ENCODE data around the gene UCK2. TPM values are rescaled to one million over a fixed set of nuclear protein-coding genes. Genes with fewer than 3 reads are reported as not detected.
"Not testable (repeated sequence)": the region's sequence is repeated elsewhere in the genome, so short reads cannot be mapped to it uniquely, and the experiment has no call there.

The UCK2 gene
- 98.9 and 123 TPM in 2 replicates for polyA plus RNA-seq (2011; rRNA removed)
- 165 and 172 TPM in 2 replicates for polyA plus RNA-seq (2012; cell fraction: cytosol; rRNA removed)
- 112 and 121 TPM in 2 replicates for polyA plus RNA-seq (2012; cell fraction: nucleus; rRNA removed)
- polyA plus RNA-seq (2017; fragmentation: RNase III; extraction: RNeasy Plus Mini Kit Qiagen cat#74134 plus additional on column Dnase treatment) = 72.4 to 76.5 TPM (median 74.8 TPM) in 3 replicates
- polyA minus RNA-seq (2011; rRNA and poly(A)+ RNA removed) = 172 and 179 TPM in 2 replicates

DNA sequence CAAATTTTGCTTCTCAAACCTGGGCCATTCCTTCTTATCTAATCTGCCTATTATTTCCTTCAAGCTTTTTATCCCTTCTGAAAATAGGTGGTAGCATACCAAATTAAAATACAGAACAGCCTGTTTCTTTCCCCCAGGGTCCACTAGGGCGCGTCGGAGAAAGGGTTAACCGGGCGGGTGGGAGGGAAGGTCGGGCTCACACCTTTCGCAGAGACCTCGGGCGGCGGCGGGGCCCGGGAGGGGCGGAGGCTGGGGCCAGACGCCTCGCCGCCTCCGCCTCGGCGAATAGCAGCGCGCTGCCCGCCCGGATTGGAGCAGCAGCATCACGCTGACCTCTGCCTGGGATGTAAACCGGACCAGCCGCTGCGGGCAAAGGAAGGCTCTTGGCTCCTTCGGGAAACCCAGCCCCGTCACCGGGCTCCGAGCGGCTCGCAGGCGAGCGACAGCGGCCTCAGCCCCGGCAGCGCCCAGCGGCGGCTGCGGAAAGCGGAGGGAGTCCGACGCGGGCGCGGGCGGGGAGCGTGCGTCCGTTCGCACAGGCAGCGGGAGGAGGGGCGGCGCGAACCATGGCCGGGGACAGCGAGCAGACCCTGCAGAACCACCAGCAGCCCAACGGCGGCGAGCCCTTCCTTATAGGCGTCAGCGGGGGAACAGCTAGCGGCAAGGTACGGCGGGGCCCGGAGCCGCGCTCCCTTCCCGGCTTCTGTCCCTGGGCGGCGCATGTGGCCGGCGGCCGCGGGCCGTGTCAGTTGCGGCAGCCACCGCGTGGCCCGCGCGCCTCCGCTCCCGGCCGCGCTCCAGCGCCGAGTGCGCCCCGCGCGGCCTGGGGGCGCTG is at the start of gene UCK2:
TSS of gene UCK2 (plus strand) at position 347 of the 835 bp plus-strand sequence. CDS start at position 567, 220 bp downstream.
- DNase-seq (ENCODE audit: low read depth in 1 of 2, low spot score in 1 of 2) = peak; percentile 87 to 89
- H3K27ac ChIP-seq = peak within 1 kb of the TSS; percentile 83 to 94
- H3K9me3 ChIP-seq = no peaks in the 10 kb centered on the region
- H3K4me3 ChIP-seq = peak within 1 kb of the TSS; percentile 86
- peaks cover 16% of the 10 kb centered on the region for H3K4me1 ChIP-seq
- CTCF ChIA-PET = interaction anchor here (0.7 to 1.9 kb wide), 4 partner anchors 28 to 77 kb away, joined by 3 to 5 read pairs (median 3); no protein-coding TSS in a partner anchor
- ATAC-seq = peak; percentile 85 to 94
- WGBS (ENCODE audit: missing lambda C conversion rate) = 2% methylated on average over 5 of the region's 94 CpGs
- FAIRE-seq = no peak
- POLR2A ChIA-PET = interaction anchor here (1.8 to 4.0 kb wide), 2 partner anchors 28 to 58 kb away, joined by 6 to 31 read pairs; partner anchors contain the start of gene TMCO1
- TF ChIP-seq ESRRA (IDR thresholded peaks at IDR 0.05; ENCODE audit: borderline replicate concordance, low read length) (no peak), PHF8 (IDR thresholded peaks at IDR 0.05; ENCODE audit: borderline replicate concordance, low read depth) (peak; percentile 65), ATOH8 (CRISPR knock-in tag; IDR thresholded peaks at IDR 0.05; ENCODE audit: low read depth) (no peak), JUN (IDR thresholded peaks at IDR 0.05) (peak; percentile 48 to 61; a peak in 4 of 5 replicates), NFE2L2 (conservative IDR thresholded peaks at IDR 0.05; ENCODE audit: low read length) (no peak), USF2 (IDR thresholded peaks at IDR 0.05) (peak; percentile 52), POLR2A (IDR thresholded peaks at IDR 0.05; ENCODE audit: low read length) (peak; percentile 73), CTCF (IDR thresholded peaks at IDR 0.05) (peak; percentile 26; the same call in 1 of the 3 replicates), RNF2 (IDR thresholded peaks at IDR 0.05; ENCODE audit: borderline replicate concordance, low read depth) (no peak), MYC (IDR thresholded peaks at IDR 0.05; ENCODE audit: borderline replicate concordance, low read length) (no peak), MAX (IDR thresholded peaks at IDR 0.05) (peak; percentile 88), RAD21 (conservative IDR thresholded peaks at IDR 0.05 in 1 of 2, IDR thresholded peaks at IDR 0.05 in 1 of 2) (peak in 1 of 2 experiments; percentile 15; a peak in 1 of 5 replicates), NR3C1 (IDR thresholded peaks at IDR 0.05) (no peak), KDM5A (IDR thresholded peaks at IDR 0.05) (no peak), HDAC2 (IDR thresholded peaks at IDR 0.05) (no peak)
- TF ChIP-seq, protein P1, sequence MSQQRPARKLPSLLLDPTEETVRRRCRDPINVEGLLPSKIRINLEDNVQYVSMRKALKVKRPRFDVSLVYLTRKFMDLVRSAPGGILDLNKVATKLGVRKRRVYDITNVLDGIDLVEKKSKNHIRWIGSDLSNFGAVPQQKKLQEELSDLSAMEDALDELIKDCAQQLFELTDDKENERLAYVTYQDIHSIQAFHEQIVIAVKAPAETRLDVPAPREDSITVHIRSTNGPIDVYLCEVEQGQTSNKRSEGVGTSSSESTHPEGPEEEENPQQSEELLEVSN (IDR thresholded peaks at IDR 0.05; ENCODE audit: borderline replicate concordance, low read depth) = peak; percentile 24; the same call in 1 of the 2 replicates
- TF ChIP-seq, protein P2, sequence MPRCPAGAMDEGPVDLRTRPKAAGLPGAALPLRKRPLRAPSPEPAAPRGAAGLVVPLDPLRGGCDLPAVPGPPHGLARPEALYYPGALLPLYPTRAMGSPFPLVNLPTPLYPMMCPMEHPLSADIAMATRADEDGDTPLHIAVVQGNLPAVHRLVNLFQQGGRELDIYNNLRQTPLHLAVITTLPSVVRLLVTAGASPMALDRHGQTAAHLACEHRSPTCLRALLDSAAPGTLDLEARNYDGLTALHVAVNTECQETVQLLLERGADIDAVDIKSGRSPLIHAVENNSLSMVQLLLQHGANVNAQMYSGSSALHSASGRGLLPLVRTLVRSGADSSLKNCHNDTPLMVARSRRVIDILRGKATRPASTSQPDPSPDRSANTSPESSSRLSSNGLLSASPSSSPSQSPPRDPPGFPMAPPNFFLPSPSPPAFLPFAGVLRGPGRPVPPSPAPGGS (IDR thresholded peaks at IDR 0.05) = peak; percentile 51; the same call in 2 of the 3 replicates
- peak within 1 kb of the TSS; percentile 92 for H3K4me2 ChIP-seq

DNA sequence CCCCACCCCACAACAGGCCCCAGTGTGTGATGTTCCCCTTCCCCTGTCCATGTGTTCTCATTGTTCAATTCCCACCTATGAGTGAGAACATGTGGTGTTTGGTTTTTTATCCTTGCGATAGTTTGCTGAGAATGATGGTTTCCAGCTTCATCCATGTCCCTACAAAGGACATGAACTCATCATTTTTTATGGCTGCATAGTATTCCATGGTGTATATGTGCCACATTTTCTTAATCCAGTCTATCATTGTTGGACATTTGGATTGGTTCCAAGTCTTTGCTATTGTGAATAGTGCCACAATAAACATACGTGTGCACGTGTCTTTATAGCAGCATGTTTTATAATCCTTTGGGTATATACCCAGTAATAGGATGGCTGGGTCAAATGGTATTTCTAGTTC is 49.2 kb upstream of the UCK2 start:
- DNase-seq (ENCODE audit: low read depth in 1 of 2, low spot score in 1 of 2); H3K4me2 ChIP-seq; H3K4me3 ChIP-seq; H3K4me1 ChIP-seq; H3K27ac ChIP-seq; ATAC-seq; H3K9me3 ChIP-seq; POLR2A ChIA-PET; CTCF ChIA-PET; FAIRE-seq: not testable (repeated sequence)
- WGBS (ENCODE audit: missing lambda C conversion rate) = 71% methylated on average over 3 of the region's 3 CpGs

- FAIRE-seq = not testable (repeated sequence)
Measured at GRCh38 chr1:165783519-165783918, 43.9 kb upstream of the UCK2 start.

More at GRCh38 chr1:165783519-165783918, 43.9 kb upstream of the UCK2 start:
- DNase-seq (ENCODE audit: low read depth in 1 of 2, low spot score in 1 of 2); POLR2A ChIA-PET; H3K4me3 ChIP-seq; CTCF ChIA-PET; H3K4me1 ChIP-seq; H3K27ac ChIP-seq; ATAC-seq; H3K4me2 ChIP-seq; H3K9me3 ChIP-seq: not testable (repeated sequence)
- 63% methylated on average over 10 of the region's 11 CpGs for WGBS (ENCODE audit: missing lambda C conversion rate)

Measured in A549 (cell line).